ENCODE results near the gene HMGN5.

Gene HMGN5

DNA sequence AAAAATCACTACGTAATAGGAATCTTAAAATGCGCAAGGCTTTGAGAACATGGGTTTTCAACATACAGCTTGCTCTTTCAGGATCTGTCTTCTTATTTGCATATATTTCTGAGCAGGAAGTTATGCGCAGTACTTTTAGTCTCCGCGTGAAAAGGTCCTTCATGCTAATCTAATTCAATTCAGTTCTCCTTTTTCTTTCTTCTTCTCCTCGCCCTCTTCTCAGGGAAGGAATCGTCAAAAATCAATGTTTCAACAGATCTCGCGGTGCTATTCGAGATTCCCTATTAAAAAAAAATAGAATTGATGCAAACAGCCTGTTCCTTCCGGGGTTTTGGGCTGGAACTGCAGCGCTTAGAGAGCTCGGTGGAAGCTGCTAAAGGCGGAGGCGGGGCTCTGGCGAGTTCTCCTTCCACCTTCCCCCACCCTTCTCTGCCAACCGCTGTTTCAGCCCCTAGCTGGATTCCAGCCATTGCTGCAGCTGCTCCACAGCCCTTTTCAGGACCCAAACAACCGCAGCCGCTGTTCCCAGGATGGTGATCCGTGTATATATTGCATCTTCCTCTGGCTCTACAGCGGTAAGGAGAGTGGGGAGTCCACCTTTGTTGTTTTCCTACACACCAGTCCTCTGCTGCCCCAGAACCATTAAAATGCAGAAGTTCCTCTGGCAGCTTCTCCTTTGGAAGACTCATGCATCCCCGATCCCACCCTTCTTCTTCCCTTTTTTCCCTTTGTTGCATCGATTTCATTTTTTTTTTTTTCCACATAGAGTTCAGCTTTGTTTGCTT, at the start of gene HMGN5, which contains the start of gene SH3BGRL:
Gene HMGN5 (minus strand): TSS at position 243 of the 785 bp plus-strand sequence. CDS start 80,364 bp downstream, outside the sequence.
Gene SH3BGRL (plus strand): TSS at position 432 of the 785 bp plus-strand sequence. CDS start 99 bp downstream, at position 531.
- DNase-seq = no peak

- DNase-seq = no peak
Observed at GRCh38 chrX:81241753-81242152, 40.0 kb upstream of the HMGN5 start.

DNA sequence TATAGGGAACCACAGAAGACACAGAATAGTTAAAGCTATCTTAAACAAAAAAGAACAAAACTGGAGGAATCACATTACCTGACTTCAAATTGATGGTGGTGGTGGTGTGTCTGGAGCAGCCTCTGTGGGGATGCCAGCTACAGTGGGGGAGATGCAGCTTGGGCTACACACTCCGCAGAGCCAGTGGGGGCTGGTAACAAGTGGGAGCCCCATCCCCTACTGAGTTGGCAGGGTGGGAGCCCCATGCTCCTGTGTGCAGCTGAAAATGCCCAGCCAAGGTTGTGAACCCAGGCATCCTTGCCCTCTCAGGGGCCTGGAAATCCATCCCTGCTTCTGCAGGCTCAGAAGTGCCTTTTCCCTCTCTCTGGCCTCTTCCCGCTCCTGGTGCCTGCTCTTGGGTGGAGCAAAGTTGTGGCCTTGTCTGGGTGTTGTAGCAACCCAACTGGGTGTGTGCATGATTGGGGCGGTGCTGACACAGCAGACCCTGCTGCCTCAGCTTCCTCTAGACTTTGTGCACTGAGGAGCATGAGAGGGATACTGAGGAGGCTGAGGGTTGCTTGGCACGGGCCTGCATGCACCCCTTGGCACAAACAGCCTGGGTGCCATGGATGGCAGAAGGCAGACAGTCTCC, 39.1 kb upstream of the HMGN5 start:
- DNase-seq = no peak

GRCh38 chrX:81238166-81238565, 36.5 kb upstream of the HMGN5 start:
- DNase-seq = no peak

- DNase-seq = no peak
Observed at GRCh38 chrX:81237516-81237915, 35.8 kb upstream of the HMGN5 start.

DNA sequence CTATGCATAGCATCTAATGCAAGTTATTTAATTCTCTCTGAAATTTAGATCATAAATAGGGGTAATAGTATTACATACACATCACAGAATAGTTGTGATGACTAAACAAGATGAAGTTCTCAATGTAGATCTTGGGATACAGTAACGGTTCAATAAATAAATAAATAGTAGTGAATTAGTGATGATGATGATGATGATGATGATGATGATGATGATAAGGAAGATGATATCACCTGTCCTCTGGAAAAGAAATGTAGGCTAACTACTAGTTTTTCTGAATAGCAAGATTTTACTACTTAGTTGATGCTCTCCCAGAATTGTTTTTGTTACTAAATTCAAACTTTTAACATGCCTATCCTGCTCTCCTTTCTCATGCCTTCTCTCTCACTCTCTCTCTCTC, 30.5 kb upstream of the HMGN5 start:
- DNase-seq = no peak

DNA sequence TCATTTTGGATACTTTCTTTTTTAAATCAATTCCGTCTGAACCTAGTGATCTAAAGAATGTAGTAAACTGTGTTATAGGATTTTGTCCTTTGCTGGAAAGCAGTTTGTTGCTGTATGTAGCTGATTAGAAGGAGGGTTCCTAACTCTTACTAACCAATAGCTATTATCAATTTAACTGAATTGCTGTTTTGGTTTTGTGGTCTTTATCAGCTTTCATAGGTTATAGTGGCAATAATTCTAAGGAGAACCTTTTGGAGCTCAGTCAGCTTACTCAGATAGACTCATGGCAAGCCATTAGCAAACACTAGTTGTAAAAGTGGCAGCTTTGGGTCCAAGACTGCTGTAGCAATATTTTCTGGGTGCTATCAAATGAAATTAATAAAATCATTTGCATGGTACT, 29.8 kb upstream of the HMGN5 start:
- no peak for DNase-seq

DNA sequence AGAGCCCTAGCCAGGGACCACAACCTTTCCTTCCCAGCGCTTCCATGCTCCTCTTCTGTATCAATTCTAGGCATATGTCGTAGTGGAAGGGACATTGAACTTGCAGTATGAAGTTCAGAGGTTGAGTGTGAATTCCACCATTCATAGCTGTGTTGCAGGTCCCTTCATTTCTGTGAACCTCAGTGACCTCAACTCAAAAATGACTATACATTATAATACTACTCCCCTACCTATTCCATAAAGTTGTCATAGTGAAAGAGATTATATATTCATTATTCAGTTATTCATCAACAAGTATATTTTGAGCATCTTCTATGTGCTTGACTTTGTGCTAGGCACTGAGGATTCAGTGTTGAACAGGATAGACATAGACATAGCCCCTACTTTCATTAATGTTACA, 28.2 kb upstream of the HMGN5 start:
- DNase-seq = no peak

- no peak for DNase-seq
Observed at GRCh38 chrX:81229229-81229628, 27.5 kb upstream of the HMGN5 start.

DNA sequence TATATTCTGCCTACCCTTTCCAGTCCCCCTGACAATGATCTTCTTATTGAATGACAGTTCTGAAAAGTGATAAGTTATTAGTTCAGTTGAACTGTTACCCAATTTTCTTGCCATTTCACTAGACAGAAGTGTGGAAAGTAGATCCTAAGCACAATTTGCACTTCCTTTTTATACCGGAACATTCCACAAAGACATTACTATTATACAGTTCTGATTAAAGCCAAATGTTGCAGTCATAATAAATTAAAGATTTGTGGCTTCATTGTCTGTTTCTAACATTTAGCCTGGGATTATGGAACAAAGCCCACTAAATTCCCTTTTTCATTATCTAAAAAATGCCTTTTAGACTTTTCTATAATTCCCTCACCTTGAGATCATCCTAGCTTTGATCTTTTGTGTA, 14.0 kb upstream of the HMGN5 start:
- DNase-seq = no peak

- no peak for DNase-seq
Observed at GRCh38 chrX:81208916-81209315, 7.2 kb upstream of the HMGN5 start.

DNA sequence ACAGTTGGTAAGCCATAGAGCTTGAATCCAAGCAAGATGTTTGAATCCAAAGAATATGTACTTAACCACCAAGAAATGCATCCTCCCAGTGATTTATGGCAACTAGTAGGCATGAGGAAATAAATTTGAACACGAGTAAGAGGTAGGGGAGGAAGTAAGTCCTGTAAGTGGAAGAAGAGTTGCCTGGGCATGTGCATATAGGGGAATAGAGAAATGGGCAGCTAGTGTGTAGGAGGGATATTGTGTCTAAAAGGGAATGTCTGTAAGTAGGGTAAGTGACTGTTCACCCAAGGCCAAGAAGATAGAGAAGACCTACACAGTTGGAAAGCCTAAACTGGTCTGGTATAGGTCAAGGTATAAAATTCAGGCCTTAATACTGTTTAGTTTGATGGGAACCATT, 4.8 kb upstream of the HMGN5 start:
- DNase-seq = no peak

DNA sequence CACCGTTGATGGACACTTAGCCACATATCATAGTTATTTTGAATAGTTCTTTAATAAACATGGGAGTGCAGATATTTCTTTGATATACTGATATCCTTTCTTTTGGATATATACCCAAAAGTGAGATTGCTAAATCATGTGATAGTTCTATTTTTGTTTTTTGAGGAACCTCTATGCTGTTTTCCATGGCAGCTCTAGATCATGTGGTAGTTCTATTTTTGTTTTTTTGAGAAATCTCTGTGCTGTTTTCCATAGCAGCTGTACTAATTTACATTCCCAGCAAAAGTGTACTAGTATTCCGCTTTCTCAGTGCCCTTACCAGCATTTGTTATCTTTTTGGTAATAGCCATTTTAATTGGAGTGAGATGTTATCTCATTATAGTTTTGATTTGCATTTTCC, 3.8 kb upstream of the HMGN5 start:
- DNase-seq = no peak

DNA sequence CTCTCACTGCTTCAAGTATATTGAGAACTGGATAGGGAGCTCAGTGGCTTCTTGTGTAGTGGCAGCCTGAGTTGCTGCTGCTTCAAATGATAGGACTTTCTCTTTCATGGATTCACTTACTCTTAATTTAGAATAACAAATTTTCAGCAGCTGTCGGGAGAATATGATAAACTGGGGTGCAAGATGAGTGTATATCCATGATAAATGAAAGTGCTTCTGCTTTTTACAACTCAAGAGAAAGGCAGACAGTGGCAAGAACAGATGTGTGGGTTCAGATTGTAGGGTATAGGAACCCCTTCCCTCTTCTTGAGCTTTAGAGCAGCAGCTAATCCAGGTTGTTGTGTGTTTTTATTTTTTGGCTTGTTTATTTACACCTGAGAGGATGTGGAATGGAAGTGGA, 1.2 kb upstream of the HMGN5 start:
- DNase-seq = no peak

DNA sequence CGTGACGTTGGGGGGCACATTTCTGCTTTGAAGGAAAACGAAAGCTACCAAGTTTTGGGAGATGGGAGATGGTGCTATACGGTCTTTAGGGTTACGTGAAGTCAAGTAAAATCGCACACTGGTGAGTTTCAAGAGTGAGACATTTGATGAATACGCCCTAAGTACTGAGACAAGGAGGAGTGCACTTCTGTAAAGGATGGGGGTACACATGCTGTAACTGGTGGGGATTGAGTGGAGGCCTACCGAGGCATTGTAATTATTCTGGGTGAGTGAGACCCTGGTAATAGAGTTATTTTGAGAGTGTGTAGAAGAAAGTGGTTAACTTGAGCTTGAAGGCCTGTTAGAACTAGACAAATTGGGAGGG, 725 bp upstream of the HMGN5 start:
- no peak for DNase-seq

- DNase-seq = no peak
Observed at GRCh38 chrX:81201071-81201470, 642 bp downstream of the HMGN5 start.

DNA sequence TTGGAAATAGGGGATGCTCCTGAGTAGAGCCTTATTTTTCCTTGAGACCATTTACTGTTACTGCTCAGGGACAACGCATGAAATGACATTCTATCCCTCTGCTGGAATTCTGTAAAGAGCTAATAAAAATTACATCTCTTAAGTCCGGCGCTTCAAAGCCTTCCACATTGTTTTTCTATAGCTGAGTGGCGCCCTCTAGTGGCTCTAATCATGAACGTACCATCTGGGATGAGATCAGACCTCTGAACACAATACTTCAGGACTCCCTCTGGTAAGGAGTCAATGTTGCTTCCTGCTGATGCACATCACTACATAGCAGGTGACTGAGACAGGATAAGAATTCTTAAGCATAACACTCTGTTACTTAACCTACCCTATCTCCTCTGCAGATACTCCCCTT, 6.0 kb downstream of the HMGN5 start:
- DNase-seq = peak; percentile 1

- no peak for DNase-seq
Observed at GRCh38 chrX:81195259-81195658, 6.5 kb downstream of the HMGN5 start.

DNA sequence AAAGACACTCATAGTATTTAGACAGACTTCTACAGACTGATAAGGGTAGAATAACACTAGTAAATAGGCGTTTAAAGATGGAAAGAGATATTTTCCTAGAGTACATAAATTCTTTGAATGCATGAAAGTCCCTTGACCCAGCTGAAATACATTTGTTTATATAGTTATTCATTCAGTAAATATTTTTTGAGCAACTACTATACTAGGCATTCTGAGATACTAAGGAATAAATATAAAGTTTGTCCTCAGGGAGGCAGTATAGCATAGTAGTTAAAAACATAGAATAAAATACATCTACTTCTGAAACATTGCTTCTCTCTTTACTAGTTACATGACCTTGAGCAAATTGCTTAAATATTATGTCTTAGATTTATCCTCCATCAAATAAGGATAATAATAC, 27.4 kb downstream of the HMGN5 start:
- no peak for DNase-seq

DNA sequence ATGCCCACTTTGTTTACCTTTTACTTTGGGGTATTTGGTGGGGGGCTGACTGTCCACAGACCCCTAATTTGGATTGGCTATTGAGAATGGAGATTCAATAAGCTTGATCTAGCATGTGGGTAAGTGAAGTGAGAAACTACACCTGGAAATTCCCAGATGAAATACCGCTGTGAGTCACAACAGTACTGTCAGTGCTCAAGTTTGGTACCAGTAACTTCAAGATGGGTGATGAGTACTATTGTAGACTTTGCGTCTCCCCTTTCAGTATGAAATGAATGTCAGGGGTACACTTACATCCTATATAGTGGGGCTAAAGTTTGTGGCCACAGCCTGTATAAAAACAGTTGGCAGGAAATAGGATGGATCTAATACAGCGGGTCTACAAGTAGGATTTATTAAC, 33.3 kb downstream of the HMGN5 start:
- DNase-seq = no peak

GRCh38 chrX:81121513-81122363, 80.0 kb downstream of the HMGN5 start:
- no peak for DNase-seq

DNA sequence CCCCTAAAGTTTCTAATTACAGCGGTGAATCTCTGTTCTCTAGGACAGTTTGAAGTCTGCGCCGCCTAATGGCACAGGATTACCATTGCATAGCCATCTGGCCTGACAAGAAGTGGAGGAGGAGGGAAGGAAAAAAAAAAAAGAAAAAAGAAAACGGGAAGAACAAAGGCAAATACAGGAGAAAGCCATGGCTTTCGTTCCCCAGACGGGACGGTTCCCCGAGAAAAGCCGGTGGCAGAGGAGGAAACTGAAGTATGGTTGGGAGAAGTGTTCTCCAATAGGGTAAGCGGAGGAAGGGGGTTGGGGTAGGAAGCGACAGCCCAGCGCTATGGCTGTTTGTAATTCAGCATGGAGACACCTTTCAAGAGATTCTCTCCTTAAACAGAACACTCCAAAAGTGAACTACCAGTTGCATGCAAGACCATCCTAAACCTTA, 80.8 kb downstream of the HMGN5 start:
- DNase-seq = peak; percentile 8

DNA sequence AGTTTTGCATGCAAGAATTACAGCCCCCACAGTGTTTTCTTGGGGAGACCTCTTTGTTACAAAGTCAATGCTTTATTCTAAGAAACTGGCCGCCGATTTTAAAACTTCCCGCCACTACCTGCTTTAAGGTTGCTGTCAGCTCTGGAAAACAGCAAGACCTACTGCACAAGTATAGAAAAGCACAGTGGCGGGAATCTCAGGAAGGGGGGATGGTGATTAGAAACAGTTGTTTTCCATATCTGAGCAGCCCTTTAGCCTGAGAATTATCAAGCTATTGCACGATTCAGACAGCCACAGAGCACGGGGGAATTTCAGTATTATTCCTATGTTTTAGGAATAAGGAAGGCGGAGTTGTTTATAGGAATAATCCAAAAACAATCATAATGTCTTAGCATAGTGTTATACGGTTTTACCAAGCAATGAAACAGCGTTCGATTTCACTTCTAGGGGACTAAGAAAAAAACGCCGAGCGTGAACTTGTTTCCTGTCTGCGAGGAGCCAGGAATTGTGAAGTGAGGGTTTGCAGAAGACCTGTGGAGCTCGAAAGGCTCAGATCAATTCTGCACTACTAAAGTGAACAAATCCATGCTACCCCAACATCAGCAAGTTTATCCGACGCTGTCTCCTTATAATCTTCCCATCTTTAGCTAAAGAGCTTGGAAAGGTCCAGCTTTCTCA, 81.3 kb downstream of the HMGN5 start:
- DNase-seq = no peak
